CD4-positive, alpha-beta T cell treated with Interleukin-6 at 100 ng/mL for 8 hours (primary cell): Measurements from ENCODE around the gene RCAN1.

Source experiments
- DNase-seq: peaks from one replicate; pipeline ENCODE4 v3.0.0-alpha.2; 2020; ENCODE audit warnings: mixed read lengths, low spot score

RCAN1 gene

DNA sequence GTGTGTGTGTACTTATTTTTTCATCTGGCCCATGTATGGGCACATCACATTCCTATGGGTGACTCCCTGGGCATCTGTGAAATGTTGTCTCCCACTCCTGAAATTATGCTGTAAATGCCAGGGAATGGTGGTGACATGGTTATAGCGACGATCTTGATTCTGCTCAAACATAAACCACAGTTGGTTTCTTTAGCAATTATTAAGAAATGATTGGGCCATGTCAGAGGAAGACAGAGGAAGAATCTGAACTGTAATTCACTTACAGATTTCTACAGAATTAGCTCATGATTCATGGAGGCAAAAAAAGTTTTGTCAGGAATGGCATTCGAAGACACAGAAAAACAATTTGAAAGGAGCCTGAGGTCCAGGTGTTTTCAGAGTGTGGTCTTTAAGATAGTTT lies 77.1 kb downstream of the RCAN1 start:
- DNase-seq: no peak

DNA sequence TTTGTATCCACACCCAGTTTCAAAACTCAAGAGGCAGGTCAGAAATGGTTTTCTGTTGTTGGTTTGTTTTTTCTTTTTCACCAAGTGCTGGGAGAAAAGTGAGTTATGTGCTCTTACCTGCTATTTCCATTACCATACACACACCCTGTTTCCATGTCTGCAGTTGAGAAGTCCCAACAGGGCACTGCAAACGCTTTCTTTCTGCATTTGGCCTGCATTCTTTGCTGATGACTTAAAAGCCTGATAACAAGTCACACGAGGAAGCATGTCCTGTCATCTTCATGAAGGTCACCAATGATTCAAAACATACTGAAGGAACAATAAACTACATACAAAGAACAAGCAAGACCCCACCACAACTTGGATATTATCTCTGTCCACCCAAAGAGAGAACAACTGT lies 78.1 kb downstream of the RCAN1 start:
- DNase-seq: no peak

DNA sequence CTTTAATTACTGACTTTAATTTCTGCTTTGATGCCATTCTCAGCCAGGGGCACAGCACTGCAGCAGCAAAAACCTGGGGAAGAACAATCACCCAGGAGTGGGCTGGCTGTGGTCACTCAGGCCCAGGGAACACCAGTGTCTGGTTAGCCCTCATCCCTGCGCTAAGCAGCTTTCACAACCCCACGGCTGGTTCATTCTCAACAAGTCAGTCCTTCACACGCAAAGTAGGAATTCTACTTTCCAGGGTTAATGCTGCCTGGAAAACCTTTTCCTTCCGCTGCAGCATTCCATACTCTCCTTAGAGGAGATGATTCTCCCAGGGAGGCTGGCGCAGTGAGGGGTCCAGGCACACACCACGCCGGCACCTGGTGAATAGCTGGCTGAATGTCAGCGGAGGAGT lies 78.6 kb downstream of the RCAN1 start:
- no peak for DNase-seq

DNA sequence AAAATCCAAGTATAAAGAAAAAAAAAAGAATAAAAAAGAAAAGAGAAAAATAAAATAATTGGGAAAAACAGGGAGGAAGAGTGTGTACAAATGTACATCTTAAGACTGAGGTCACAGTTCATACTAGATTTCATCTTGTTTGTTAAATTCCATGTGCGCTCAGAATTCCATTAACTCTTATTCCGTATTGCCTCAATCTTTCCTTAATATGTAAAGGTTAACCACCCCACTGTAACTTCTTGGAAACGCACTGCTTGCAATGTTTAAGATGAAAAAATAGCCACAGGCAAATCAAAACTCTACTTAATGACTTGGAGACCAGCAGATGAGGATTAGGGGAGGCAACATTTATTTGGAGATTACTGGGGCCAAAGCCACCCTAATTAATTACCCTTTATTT lies 79.0 kb downstream of the RCAN1 start:
- DNase-seq: no peak

DNA sequence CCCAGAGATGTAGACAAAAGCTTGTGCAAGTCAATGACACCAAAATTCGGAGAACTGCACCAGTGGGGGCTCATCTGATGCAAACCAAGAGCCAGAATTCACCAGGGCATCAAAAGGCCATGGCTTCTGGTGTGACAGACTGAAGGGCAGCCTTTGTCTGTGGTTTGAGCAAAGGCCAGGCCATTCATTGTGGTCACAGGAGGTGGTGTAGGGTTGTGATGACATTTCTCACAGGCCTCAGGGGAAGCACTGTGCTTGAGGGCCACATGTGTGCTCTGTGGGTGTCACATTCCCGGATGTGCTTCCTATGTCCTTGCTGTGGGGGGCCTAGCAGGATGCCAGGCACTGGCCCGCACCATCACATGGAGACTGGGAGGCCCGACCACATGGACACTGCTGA lies 80.4 kb downstream of the RCAN1 start:
- no peak for DNase-seq

DNA sequence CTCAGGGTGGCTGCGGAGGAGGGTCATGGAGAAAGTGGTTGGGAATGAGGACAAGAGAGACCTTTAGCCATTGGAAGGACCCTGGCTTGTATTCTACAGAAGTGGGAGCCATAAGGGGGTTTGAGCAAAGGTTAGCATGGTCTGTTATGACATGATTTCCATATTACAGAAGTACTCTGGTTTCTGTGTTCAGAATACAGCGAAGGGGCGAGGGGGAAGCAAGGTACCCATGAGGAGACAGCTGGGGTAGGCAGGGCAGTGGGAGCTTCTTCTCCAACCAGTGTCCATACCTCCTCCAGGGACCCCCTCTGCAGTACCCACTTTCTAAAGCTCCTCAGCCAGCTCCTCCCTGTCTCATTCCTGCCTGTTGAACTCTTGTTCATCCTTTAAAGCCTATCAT lies 81.0 kb downstream of the RCAN1 start:
- DNase-seq: no peak

DNA sequence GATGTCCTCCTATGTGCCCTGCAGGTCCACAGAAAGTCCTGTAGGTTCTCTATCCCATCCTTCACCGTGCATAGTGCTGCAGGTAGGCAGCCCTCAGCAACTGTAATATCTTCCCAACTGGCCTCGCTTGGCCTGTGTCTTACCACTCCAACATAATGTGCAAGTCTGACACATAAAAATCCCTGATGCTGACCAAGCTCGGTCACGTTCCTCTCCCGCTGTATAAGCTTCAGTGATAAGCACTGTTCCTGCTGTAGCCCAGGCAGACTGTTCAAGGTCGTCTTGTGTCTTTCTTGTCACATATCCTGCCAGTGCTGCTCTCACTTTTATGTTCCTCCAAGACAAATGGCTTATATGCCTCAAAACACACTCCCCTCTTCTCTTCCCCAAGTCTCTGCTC lies 83.5 kb downstream of the RCAN1 start:
- DNase-seq: no peak

DNA sequence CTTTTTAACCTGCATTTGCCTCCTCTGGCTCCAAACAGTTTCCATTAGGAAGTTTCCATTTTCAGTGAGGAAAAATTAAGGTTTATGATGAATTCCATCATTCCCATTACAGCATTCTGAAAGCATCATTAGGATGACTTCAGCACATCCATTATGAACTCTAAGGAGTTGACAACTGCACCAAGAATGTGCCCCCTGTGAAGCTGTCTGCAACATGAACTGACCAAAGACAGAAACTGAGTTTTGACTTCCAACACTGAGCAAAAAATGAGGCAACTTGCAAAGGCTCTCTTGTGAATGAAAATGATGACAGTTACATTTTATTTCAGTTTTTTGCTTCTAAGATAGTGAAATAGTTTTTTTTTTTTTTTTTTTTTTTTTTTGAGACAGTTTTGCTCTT lies 84.7 kb downstream of the RCAN1 start:
- no peak for DNase-seq

DNA sequence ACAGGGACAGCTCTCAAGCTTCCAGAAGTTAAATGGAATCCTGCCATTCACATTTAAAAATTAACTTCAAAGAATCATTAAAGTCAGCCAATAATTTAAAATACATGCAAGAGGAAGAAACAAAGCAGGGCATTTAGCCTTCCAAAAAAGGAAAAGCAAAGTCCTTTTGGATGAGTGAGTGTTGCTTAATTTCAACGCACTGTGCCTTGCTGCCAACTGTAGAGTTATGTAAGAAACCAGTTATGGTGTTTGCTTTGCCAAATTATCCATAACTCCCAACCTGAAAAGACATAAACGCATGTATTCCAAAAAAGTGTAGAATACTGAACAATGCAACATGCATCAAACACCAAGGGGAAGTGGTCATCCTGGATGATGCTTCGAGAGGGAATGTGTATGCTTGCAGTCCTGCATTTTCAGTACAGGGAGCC lies 86.8 kb downstream of the RCAN1 start:
- DNase-seq: no peak

DNA sequence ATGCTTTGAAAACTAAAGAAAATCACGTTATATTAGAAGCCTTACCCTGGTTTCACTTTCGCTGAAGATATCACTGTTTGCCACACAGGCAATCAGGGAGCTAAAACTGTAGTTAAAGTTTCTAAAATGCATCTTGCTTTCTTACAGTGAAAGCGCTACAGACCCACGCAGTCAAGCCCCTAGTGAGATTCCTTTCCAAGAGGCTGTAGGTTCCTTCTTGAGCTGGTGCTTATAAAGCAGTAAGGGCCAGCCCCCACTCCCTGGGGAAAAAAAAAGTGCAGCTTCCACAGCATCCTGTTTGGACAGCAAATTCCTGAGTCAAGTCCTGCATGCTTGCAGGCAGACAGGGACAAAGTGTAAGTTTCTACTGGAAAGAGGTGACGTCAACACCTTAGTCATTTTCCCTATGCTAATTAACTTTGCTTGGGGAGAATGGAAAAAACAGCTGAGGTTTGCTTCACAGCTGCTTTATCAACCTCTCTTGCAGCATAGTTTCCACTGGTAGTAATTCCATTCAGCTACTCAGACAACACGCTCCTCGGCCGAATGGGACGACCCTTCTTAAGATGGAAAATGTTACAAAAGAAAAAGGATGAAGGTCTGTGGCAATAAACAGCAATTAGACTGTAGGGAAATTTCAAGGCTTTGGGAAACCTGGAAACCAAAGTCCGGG lies 88.2 kb downstream of the RCAN1 start:
- no peak for DNase-seq

DNA sequence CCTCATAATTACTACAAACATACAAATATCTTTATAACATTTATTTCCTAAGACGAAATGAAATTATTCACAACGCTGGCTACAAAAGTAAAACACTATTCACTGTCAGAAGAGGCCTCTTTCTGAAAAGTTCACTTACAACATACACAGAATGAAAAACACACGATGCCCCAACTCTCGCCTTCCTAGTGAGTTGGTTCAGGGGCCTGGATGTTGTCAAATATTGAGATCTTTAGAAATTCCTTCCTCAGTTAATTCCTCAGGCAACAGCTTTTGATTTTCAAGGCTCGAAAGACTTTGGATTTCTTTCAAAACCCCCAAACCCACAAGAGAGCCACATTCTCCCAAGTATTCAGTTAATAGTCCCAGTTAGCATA lies 88.7 kb downstream of the RCAN1 start:
- DNase-seq: no peak

DNA sequence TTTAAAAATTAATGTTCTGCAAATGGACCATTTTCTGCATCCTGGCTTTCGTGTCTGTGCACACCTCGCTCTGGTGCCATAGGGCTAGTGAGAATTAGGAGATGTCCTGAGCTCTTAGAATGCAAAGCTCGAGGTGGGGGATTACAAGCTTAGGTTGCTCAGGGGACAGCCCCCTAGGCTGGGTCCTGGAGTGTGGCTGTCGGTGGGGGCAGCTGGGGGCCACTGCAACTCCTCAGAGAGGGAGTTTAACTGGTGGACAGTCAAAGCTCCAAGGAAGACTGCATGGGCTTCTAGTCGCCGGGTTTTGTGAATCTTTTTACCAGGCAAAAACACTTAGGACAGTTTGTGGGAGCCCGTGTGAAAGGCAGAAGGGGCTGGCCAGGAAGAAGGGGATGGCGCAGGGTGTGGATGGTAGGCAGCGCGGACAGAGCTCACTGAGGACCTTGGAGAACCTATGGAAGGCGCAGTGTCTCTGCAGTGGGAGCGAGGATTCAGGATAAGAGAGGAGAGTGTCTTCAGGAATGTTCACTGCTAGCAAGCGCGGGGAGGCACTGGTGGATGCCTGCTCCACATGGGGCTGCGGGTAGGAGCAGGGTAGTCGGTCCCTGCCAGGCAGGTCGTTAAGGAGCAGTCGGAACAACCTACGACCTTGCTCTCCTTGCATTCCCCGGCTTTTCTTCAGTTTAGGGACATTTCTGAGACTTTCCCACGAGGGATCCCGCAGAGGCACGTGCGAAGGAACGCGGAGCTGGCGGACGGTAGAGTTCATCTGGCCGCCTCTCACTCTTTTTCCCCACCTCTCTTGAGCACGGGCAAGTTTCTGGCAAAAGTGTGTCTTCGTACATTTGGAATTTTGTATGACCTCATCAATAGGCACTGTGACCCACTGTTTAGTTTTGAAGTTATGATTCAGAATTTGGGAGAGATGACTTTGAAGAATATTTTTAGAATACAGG lies 90.0 kb downstream of the RCAN1 start:
- no peak for DNase-seq

DNA sequence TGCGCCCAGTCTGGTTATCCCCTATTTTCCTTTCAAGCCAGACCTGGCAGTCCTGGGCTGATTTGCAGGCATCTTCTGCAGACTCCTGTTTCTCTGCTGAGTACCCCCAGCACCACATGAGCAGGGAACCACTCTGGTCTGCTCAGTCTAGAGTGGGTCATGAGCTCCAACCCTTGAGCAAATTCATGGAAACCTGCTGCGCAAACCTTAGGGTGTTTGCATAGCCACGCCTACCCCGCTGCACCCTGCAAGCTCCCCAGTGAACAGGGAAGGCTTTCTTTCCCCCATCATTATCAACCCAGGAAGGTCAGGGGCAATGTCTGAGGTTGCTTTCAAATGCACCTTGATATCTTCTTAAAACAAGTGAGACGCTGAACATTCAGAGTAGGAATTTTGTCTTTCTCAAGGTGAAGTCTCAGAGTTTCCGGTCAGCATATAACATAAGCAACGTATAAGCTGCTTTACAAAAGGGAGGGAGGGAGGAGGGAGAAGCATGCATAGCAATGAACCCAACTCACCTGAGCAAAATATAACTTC lies 91.8 kb downstream of the RCAN1 start:
- DNase-seq: no peak

DNA sequence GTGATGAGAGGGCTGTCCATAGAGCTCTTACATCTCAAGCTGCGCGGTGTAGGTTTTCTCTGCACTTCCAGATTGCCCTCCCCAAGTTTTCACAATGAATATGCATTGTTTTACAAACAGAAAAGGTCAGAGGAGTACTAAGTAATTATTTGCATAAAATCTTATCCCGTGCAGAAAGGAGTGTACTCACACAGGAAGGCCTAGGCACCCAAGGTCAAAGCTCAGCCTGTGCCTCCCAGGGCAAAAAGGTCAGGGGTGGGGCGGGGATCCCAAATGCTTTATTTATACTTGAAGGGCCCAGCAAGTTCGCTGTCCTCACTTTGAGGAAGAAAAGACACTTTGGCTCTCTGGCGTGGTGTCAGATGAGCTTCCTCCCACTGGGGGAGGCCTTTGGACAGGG lies 92.6 kb downstream of the RCAN1 start:
- DNase-seq: no peak

DNA sequence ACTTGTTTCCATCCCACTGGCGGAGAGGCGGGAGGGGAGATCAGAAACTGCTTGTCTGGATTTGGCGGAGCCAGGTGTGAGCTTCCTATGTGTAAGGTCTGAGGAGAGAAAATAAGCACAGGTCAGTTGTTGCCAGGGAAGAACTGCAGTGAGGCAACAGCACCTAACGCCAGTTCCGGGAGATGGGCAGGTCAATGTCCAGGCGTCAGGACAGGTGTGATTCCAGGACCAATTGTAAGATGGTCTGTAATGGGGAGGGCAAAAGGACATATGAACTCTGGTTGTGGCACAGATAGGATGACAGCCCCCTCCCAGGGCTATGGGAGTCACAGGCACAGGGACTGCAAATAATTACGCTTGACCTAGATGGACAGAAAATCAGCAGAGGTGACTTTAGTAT lies 93.4 kb downstream of the RCAN1 start:
- DNase-seq: no peak

DNA sequence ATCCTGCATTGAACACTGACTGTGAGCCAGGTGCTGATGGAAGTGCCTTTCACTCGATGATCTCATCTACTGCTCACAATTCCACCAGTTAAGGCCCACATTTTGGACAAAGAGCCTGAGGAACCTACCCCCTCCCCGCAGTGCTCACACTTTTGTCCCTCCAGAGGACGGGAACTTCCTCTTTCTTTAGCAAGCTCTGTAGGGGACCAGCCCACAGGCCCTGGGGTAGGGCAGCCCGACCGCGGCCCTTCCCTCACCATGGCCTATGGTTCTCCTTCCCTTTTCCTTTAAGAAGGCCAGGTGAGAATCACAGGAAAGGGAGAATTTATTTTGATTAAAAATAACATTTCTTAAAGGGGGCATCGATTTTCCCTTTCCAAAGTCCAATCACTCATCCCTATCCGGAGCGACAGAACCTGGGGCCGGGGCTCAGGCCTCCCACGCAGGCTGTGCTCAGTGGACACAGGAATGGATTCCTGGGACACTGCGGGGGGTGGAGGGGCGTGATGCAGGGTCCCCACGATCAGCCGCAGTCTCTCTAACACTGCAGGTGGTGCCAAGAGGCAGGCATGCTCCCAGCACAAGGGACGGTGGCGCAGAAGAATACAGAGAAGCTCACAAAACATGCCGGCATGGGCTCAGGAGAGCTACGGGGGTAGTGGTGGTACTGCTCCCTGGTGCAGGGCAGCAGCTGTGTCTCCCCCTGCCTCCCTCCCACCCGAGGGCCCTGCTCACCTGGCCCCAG lies 94.0 kb downstream of the RCAN1 start:
- no peak for DNase-seq

DNA sequence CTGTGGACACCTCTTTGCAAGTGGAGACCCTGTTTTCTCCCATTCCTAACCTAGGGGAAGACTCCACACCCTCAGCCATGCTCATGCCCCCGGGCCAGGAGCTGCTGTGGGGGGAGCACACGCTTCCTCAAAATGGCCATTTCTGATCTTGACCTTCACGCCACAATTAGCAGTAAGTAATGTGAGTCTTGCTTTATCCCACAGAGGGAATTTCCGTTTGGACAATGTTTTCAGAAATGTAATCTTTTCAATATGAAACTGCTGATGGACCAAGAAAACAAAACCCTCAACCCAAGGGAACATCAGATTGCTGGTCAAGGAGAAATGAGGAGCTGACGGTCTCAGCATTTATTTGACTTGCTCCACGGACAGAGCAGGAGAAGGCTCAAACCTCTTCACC lies 94.6 kb downstream of the RCAN1 start:
- no peak for DNase-seq

DNA sequence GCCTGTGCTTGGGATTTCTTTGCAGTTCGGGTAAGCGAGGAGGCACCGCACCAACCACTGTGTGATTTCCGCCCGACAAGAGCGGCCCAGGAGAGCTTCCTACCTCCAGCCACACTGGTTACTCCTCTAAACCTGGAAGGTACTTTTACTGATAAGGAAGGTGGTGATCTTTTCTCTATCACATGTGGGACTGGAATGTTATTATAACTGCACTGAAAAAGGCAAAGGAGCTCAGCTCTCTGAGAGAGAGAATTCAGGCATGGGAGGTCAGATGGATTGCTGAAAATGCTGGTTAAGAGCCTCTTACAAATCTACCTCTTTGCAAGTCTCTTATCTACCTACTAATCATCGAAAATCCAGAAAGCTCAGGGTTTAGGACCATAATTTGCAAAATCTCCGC lies 95.2 kb downstream of the RCAN1 start:
- no peak for DNase-seq

DNA sequence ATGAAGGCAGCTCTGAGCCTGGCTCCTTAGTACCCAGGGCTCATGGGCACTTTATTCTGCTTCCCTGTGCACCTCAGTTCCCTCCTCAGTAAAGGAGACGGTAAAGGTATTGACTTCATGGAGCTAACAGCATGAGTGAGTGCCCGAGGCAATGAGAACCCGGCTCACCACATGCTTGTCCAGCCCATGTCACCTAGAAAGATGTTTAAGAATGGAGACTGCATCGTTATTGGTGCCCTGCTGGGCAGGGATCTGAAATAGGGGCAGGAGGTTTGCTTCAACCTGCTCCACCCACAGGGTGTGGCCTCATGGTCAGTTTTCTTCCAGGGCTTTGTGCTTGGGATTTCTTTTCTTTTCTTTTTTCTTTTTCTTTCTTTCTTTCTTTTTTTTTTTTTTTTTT lies 95.9 kb downstream of the RCAN1 start:
- no peak for DNase-seq

DNA sequence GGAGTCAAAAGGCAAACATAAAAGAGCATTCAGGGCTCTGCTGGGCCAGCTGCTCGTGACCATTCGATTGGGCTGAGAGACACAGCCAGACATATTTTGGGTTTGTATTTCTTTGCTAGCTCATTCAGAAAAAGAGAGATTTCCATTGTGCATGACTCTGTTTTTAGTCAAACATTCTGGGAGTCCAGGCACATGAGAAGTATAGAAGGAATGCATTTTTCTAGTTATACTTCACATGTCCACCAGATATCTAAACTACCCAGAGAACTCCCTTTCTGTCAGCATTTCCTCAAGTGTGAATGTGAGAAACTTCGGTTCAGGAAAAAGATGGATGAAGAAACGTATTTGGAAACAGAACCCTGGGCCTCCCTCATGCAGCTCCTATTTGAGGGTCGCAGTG lies 96.6 kb downstream of the RCAN1 start:
- DNase-seq: no peak

DNA sequence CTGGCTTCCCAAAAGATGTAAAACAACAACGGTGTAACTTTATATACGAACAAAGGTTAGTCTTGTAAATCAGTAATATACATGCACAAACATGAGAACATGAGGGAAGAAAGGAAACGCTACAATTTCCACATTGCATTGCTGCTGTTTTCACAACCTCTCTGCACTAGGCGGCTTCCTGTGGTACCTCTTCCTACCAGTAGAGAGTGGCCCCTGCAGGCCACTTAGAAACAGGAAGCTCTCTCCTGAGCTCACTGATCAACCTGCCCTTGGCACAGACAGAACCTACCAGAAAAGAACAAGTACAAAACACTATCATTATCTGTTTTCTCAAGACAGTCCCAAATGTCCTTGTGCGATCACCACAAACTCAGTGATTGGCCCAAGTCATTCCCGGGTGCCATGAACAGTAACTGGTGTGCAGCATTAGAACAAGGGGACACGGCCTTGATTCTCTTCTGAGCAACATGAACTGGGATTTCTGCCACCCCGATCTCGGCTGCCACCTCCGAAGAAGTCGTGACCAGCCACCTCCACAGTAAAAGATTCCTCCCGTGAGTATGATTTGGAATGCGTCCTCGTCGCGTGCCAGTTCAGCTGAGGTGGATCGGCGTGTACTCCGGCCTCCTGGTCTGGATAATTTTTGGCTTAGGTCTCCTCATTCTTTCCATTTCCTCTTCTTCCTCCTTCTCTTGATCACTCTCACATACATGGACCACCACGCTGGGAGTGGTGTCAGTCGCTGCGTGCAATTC lies 97.2 kb downstream of the RCAN1 start:
- no peak for DNase-seq

DNA sequence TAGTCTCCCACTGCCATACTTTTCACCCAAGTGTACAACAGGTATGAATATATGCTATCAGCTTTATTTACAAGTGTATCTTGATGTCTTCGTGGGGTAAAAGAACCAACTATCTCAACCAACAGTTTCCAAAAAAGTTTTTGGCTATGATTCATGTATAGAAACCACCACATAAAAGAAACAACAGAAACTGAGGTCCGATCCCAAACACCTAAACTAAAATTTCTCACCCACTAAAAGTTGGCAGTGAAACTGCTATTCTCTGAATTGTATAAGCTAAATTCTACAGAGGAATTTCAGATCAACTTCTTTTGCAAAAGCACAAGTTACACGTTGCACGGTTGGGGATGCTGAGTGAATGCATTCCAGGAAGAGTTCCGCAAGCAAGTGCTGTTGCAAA lies 97.9 kb downstream of the RCAN1 start:
- no peak for DNase-seq
